GM18498 (cell line): Measurements from ENCODE around the gene GDPD5.

Source experiments
- ATAC-seq: cut with Tn5 transposase; IDR thresholded peaks from one replicate; pipeline ENCODE4 v1.9.1; 2021; ENCODE audit warnings: mild to moderate bottlenecking, moderate library complexity; ENCODE audit not compliant: unreplicated experiment

GDPD5 gene

DNA sequence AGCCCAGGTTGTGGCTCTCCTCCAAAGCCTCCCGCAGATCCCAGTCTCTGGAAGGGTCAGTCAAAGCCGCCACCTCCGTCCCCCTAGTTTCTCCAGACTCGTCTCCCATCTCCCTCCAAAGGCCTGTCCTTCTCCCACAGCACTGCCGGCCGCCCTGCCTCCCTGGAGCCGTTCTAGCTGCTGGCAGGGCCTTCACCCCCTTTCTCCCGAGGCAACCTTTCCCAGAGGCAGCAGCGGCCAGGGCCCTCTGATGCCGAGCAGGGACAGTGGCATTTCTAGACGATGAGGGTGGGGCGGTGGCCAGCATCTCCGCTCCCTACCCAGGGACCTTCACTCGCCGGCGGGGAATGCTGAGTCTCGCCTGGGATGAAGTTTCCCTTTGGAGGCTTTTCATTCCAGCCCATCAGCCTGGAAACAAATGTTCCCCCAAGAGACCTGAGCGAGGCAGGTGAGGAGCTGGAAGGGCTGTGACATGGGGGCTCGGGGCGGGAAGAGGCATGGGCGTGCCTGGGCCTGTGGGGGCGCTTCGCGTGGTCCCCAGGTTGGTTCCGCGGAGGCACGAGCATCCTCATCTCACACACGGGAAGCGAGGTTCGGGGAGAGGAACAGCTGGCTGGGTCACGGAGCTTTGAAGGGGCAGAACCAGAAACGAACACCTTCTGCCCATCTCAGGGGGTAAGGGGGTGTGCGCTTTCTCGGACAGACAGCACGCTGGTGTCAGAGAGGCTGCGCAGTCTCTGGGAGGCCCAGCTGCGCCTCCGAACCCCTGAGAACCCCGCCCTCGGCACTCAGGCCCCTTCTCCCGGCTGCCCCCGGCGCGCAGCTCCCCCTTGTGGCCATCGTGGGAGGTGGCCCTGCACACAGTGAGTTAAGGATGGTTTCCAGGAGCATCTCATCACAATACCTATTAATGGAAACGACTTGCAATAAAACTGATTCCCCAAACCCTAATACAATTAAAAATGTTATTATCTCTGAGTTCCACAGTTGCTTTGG lies 74.6 kb downstream of the GDPD5 start:
- no peak for ATAC-seq

DNA sequence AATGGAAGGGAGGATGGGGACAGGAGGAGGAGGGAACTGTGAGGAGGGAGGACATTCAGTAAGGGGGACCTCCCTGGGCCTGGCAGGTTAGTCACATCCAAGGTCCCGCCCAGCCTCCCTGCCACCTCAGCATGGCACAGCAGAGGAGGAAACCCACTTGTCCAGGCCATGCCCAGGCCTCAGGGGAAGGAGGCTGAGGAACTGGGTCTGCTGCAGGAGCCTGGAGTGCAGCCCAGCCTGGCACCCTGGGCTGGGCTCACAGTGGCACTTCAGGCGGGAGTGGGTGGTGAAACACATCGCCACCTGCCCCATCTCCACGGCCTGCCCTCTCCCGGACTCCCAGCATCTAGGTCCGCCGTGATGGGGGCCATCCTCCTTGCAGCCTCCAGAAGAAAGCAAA lies 75.5 kb downstream of the GDPD5 start:
- ATAC-seq: no peak

DNA sequence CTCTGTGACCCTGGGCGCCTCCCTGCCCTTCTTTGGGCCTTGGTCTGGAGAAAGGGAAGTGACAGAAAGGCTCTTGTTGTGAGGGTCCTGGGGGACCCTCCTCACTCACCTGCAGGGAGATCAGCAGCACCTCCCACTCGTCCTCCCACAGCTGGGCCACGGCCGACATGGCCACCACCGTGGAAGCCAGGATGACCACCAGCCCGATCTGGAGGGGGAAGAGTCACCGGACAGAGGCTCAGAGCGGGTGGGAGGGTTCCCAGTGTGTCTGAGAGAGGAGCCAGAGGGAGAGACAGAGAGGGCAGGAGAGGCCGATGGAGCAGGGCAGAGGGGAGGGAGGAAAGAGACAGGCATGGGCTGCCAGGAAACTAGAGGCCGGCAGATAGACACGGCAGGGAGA lies 76.0 kb downstream of the GDPD5 start:
- ATAC-seq: no peak

DNA sequence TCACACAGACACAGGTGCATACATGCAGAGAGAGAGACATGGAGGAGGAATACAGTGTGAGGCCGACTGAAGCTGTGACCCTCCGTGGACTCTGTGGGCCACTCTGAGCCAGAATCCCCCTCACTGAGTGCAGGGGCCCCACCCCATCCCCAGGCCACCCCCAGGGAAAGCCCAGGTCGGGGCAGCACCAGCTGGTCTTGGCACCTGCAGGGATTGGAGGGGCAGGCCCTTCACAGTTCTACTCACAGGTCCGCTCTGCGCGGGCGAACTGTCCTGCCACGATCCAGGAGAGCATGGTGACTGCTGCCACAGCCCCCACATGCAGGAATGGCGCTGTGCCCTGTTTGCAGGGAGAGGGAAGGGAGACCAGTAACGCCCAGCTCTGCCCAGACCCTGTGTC lies 76.5 kb downstream of the GDPD5 start:
- ATAC-seq: no peak

DNA sequence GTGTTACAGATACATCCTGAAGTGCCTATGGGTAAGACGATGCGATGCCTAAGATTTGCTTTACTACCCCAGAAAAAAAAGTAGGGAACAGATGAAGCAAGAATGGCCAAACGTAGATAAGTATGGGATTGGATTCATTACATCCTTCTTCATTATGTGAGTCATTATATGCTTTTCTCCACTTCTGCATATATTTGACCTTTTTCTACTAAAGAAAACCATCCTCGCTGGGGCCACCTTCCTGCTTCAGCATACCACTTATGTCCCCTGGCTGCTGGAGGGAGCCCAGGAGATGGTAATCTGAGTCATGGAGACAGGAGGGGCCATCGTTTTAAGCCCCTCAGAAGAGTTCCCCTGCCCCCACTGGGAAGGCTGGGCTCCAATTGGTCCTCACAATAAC lies 78.3 kb downstream of the GDPD5 start:
- no peak for ATAC-seq

DNA sequence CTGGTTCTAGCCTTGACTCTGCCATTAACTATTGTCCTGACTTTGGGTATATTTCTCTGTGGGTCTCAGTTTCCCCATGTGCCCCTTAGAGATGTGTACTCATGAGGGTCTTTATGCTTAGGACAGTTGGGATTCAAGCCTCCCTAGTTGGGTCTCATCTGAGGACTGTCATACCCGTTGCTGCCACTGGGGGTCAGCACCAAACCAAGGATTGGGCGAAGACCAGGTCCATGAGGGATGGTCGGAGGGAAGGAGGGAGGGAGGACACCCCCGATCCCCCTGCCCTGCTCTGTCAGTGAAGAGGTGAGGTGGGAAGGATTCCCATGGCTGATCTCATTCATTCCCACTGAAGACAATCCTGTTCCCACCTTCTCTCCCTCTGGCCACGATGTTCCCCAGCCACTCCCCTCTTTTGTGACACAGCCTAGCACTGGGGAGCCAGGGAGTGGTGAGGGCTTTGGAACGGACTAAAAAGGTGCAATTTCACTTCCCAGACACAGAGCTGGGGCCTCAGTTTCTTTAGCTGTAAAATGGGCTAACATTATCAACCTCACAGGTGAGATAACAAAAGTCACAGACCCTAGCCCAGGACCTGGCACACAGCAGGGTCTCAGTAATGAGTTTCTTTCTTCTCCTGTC lies 80.3 kb downstream of the GDPD5 start:
- no peak for ATAC-seq

DNA sequence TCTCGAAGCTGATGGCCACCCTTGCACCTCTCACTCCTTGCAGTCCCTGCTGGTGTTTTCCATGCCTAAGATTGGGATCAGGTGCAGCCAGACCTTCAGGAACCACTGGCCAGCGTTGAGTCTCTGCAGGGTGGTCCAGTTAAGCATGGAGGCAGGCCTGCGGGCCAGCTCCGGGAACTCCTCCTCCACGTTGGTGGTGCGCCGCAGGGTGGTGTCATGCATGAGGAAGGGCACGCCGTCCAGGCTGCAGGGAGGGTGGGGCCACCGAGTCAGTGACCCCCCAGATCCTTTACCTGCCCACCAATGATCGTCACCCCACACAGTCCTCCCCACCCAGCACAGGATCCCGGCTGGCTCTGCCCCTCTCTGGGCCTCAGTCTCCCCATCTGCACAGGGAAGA lies 82.7 kb downstream of the GDPD5 start:
- no peak for ATAC-seq

DNA sequence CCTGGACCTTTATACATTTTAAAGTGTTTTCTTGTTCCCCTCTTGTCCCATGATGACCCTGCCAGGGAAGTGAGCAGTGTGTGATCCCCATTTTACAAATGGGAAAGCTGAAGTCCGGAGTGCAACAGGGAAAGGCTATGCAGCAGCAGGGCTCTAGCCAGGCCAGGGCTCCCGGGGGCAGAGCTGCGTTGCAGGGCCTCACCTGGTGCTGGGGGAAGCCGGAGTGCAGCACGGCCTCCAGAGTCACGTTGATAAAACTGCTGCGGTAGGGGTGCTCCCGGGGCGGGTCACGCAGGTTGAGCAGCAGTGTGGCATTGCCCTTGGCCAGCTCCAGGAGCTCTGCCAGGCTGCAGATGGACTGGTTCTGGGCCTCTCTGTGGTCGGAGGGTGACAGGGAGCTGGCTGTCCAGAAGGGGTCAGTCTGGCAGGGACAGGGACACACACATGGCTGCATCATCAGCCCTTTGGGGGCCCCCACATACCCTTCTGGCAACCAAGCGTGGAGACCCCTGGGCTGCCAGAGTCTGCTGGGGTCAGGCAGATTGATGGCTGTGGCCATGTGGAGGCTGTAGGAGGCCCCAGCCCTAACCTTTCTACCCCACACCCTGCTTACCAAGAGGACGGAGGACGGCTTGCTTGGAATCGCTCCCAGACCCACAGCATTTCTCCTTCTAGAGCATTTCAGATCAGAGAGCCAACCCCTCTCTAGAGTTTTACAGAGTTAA lies 83.4 kb downstream of the GDPD5 start:
- no peak for ATAC-seq

DNA sequence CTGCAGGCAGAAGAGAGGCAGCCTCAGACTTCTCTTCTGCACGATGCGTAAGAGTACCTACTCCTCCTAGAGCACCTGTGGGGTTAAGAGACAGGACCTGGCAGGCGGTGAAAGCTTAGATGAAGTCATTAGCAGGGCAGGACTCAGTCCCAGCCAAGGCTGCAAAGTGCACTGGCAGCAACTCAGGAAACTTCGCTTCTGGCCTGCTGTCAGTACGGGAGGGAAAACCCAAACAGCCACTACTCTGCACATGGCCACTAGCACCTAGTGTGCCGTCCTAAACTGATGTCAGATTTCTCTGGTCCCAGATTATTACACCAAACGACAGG lies 84.0 kb downstream of the GDPD5 start:
- ATAC-seq: no peak

DNA sequence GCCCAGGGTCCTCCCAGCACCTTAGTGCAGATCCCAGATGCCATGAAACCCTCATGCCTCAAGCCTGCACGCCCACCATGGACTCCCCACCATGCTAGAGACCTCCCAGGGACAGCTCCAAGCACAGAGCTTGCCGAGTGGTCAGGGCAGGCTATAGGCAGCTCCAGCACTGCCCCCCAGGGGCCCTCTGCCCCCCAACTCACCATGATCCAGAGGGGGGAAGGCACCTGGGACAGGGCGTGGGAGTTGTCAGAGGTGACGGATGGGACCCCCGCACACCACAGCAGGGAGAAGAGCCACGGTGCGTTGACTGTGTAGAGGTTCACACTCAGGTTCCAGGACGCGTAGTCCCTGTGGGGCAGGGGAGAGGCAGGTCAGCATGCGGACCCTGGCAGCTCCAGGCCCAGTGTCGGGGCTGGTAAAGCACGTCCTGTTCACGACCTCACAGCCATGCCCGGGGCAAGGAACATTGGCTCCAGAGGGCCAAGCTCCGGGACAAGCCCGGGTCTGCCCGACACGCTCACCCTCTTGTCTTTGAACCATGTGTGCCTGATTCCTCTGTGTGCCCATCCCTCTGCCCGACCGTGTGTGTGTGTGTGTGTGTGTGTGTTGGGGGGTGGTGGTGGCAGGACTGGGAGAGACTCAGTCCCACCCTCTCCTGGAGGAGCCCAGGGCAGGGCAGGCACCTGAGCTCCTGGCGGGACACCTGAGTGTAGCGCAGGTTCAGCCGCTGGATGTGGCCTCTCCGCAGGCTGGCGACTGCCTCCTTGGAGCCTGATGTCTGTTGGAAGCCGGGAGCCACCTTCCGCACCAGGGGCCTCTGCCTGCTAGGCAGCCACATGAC lies 84.6 kb downstream of the GDPD5 start:
- ATAC-seq: no peak

DNA sequence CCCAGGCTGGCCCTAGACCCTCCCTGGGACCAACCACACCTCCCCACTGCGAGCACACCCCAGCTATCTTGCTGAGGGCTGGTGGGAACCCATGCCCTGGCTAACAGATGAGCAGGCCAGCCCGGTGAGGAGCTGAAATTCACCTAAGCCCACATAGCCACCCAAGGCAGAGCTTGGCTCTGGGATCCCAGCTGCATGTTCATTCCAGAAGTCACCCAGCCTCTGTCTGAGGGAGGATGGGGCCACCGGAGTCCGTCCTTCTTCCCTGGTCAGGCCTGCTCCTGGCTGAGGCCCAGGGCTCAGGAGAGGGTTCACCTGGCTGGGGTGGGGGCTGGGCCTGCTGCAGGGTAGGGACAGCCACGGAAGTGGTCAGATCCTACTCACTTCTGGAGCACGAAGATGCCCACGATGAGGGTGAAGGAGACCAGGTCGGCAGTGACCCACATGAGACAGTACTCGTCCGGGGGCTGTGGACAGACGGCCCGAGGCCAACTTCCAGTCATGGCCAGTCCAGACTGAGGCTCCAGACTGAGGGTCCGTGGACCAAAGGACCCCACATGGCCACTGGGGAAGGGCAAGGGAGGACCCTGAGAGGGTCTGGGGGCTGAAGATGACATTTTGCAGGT lies 86.1 kb downstream of the GDPD5 start:
- no peak for ATAC-seq

DNA sequence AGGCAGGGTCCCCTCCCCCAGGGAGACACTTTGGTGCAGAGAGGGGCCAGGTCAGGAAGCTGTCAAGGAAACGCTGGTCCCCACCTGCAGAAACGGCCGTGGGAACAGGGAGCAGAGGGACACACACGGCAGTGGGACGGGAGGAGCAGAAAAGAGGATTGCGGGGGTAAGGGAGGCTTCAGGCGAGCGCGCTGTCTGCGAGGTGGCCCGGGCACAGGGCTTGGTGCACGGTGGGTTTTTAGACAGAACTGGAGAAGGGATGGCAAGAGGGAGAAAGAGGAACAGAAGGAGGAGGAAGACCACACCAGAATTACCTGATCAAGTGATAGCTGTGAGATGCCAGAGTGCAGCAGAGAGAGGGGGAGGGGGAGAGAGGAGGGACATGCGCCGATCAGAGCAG lies 86.7 kb downstream of the GDPD5 start:
- ATAC-seq: no peak

DNA sequence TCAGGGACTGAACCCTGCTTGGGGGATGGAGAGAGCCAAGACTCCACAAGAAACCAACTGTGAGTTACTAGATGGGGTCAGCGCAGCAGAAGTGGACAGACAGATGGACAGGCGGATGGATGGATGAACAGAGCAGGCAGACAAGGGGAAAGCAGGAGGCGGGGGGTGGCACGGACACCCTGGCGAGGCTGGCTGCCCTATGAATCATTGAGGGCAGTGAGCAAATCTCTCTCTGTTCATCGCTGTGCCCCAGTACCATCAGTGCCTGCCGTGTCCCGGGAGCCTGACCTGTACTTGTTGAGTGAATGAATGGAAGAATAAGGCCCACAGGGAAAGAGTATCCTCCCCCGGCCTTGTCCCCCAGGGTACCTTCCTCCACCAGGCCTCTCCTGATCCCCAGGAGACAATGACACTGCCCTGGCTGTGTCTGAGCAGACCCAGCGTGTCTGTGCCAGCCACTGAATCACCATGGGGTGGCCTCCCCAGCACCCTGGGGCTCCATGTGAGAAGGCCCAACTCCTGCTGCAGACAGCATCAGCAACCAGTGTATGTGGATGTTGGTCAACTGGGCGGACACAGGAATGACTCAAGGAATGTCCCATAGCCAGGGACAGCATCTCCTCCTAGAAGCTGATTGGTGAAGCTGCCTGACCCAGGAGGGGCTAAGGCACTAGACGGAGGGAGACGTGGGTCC lies 87.6 kb downstream of the GDPD5 start:
- ATAC-seq: no peak

DNA sequence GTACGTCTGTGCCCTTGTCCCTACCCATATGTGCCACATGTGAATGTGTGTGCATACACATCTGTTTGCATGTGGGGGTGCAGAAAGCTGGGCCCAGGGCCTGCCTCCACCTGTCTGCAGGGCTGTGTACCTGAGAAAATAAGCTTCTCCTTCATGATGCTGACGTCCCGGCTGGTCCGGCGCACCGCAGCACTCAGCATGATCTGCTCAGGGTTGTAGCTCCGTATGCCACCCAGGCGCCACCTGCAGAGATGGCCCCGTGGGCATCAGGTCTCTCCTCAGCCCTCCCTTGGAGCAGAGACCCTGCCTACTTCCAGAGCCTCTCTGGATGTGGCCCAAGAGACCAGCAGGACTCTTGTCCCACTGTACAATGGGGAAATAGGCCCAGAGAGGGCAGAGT lies 88.9 kb downstream of the GDPD5 start:
- ATAC-seq: no peak

DNA sequence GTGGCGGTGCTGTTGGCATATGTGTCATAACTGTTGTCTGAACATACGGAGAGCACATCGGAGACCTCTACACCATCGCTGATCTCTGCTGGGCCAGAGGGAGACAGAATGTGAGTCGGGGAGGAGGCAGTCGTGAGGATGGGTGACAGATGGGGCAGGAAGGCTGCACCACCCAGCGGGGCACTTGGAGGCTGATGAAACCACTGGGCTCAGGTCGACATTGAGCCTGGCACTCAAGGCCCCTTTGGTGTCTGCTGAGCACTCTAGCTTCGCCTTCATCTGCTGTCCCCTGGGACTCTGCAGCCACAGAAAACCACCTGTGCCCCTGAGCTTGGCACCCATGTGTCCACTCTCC lies 90.2 kb downstream of the GDPD5 start:
- no peak for ATAC-seq

DNA sequence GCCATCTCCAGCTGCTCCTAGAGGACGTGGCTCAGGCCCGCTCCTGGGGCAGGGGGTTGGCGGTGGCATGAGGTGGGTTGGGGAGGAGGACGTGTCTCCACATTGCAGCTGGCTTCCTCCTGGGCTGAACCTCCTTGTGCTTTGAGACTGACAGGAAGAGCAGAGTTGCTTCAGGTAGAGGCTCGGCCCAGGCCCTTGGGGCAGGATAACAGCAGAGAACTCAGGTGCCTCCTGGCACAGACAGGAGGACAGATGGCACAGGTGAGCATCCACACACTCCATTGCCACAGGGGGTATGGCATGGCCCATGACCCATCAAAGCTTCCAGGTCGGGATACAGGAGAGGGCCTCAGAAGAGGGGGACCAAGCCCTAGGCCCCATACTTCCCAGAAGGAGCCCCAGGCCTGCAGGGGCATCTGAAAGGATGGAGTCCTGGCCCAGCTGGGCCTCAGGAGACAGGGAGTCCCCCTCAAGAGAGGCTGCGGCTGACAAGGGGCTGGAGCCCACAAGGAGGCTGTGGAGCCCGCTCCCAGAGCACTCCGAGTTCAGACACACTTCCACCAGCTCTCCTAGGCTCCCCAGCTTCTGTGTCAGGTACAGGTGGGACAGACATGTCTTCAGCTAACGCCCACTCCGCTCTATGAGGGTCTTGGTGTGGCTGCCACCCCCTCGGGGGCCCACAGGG lies 90.7 kb downstream of the GDPD5 start:
- no peak for ATAC-seq

DNA sequence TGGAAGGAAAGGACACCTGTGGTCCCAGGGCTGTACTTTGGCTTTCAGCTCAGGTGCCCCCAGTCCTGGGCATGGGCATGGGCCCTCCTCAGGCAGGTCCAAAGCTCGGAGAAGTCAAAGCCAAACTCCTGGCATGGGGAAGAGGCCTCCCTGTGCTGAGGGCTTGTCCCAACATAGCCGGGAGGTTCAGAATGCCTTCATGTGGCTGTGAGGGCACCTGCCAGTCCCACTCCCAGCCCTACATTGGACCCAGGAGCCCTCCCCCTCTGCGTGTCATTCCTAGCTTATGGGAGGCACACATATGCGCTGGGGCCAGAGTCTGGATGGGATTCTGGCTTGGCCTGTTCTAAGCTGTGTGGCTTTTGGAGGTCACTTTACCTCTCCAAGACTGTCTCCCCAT lies 91.7 kb downstream of the GDPD5 start:
- ATAC-seq: no peak

DNA sequence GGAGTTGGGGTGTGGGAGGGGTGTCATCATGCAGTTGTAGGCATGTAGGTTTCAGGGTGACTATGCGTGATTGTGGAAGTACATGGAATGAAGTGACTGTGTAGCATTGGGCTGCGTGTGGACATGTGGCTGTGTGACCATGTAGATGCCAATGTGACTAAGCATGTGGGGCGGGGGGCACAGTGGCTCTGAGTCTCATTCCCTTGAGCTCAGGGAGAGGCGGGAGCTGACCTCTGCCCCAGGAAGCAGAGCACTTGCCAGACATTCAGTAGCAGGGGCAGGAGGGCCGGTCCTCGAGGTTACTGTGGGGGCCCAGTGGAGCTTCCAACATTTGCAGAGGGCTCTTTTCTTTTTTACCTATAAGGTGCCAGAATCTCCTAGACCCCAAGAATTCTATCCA lies 92.3 kb downstream of the GDPD5 start:
- no peak for ATAC-seq

DNA sequence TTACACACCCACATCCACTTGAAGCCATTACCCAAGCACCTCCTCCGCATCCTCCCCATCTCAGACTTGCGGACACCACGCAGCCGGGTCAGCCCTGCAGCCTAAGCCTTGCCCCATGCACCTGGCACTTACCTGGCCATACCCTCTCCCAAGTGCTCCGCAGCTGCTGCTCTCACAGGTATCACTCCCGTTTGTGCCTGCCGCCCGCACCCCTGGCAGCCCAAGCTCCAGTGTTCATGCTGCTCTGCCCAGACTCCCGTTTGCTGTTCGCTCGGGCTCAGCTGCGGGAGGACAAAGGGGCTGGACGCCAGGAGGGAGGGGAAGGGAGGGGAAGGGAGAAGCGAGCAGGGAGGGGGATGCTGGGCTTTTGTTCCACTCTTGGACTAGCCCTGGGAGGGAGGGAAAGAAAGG lies 92.8 kb downstream of the GDPD5 start, which contains the start of gene KLHL35:
Gene KLHL35 (minus strand): TSS at position 293 of the 411 bp plus-strand sequence. CDS start 2,574 bp downstream, outside the sequence.
- ATAC-seq: no peak
